Progenitor cell of endocrine pancreas (in vitro differentiated cells): Measurements from ENCODE around the gene CALY. TPM values are rescaled to one million over a fixed set of nuclear protein-coding genes. Genes with fewer than 3 reads are reported as not detected.

Experiments
- DNase-seq: peaks from one replicate; pipeline ENCODE4 v3.0.0; 2021; ENCODE audit warnings: low spot score; ENCODE audit not compliant: unreplicated experiment
- H3K27ac Mint-ChIP-seq: 2 replicates; pipeline ENCODE4 v1.8.0; 2021; ENCODE audit warnings: mild to moderate bottlenecking, moderate library complexity, mixed read lengths
- H3K27me3 Mint-ChIP-seq: 2 replicates; pipeline ENCODE4 v1.8.0; 2021; ENCODE audit warnings: mixed read lengths
- H3K36me3 Mint-ChIP-seq: 2 replicates; pipeline ENCODE4 v1.8.0; 2022; ENCODE audit warnings: mixed read lengths; ENCODE audit not compliant: insufficient read depth
- H3K4me1 Mint-ChIP-seq: 2 replicates; pipeline ENCODE4 v1.8.0; 2021; ENCODE audit warnings: low read depth, mixed read lengths
- H3K4me3 Mint-ChIP-seq: 2 replicates; pipeline ENCODE4 v1.8.0; 2021; ENCODE audit warnings: low read depth, mild to moderate bottlenecking, moderate library complexity, mixed read lengths
- H3K9me3 Mint-ChIP-seq: 2 replicates; pipeline ENCODE4 v1.8.0; 2021; ENCODE audit warnings: low read depth, mixed read lengths
- total RNA-seq: library from RNA; stranded (reverse); gene quantifications from 2 replicates; pipeline ENCODE4 v1.2.1, GENCODE V29; 2021
- TF ChIP-seq, protein P1 (sequence below): fragments of 200-600 bp; sonication (generic); IDR thresholded peaks from one replicate; pipeline ENCODE4 v1.5.0; 2021; ENCODE audit warnings: antibody characterized with exemption, mild to moderate bottlenecking; ENCODE audit not compliant: unreplicated experiment

CALY gene
- total RNA-seq, 1 donor from 2014 or later, result 2.5 TPM

DNA sequence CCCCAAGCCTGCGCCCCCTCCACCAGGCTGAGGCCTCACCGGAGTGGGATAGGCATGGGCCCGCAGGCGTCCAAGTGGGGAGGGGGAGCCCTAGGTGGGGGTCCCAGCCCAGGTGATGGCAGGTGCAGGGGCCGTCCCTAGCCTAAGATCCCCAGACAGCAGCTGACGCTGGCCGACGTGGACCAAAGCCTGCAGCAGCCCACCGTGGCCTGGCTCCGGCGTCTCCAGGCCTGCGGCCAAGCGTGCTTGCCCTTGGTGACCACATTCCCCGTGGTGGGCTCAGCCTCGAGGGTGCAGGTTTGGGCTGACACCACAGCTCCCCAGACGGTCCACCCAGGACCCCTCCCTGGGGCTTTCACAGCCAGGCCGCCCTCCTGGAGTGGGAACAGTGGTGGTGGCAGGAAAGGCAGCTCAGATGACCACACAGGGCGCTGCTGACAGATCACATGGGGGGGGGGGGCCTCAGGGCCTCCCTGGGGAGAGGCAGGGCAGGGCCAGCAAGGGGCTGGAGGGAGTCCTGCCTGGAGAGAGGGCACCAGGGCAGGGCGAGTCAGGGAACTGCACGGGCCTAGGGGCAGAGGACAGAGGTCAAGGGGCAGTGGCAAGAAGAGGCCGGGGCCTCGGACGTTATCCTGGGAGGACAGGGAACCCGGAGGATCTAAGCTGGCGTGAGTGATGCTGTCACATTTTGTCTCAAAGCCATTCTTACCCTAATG is 59.3 kb downstream of the CALY start:
- H3K4me3 Mint-ChIP-seq, result peak overlapping the region; percentile 19
- H3K36me3 Mint-ChIP-seq, result no peaks in the 10 kb centered on the region
- no peaks in the 10 kb centered on the region for H3K9me3 Mint-ChIP-seq
- peaks cover 24% of the 10 kb centered on the region for H3K4me1 Mint-ChIP-seq
- DNase-seq, result no peak
- peak overlapping the region; percentile 96 for H3K27ac Mint-ChIP-seq
- TF ChIP-seq, protein P1, sequence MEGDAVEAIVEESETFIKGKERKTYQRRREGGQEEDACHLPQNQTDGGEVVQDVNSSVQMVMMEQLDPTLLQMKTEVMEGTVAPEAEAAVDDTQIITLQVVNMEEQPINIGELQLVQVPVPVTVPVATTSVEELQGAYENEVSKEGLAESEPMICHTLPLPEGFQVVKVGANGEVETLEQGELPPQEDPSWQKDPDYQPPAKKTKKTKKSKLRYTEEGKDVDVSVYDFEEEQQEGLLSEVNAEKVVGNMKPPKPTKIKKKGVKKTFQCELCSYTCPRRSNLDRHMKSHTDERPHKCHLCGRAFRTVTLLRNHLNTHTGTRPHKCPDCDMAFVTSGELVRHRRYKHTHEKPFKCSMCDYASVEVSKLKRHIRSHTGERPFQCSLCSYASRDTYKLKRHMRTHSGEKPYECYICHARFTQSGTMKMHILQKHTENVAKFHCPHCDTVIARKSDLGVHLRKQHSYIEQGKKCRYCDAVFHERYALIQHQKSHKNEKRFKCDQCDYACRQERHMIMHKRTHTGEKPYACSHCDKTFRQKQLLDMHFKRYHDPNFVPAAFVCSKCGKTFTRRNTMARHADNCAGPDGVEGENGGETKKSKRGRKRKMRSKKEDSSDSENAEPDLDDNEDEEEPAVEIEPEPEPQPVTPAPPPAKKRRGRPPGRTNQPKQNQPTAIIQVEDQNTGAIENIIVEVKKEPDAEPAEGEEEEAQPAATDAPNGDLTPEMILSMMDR, result no peak
- H3K27me3 Mint-ChIP-seq, result no peaks in the 10 kb centered on the region

- peaks cover 24% of the 10 kb centered on the region for H3K4me1 Mint-ChIP-seq
- no peaks in the 10 kb centered on the region for H3K27me3 Mint-ChIP-seq
- no peaks in the 10 kb centered on the region for H3K36me3 Mint-ChIP-seq
- peak within 1 kb of the TSS; percentile 31 for H3K4me3 Mint-ChIP-seq
- DNase-seq, result peak; percentile 60
- TF ChIP-seq, protein P1, result no peak
- H3K27ac Mint-ChIP-seq, result peak within 1 kb of the TSS; percentile 96
- H3K9me3 Mint-ChIP-seq, result no peaks in the 10 kb centered on the region
Measured at GRCh38 chr10:133276435-133277201, 60.1 kb downstream of the CALY start, which contains the start of gene ADAM8. Gene ADAM8, minus strand, starts transcription at chr10:133276868. Its CDS starts 51 bp downstream, at chr10:133276817.

DNA sequence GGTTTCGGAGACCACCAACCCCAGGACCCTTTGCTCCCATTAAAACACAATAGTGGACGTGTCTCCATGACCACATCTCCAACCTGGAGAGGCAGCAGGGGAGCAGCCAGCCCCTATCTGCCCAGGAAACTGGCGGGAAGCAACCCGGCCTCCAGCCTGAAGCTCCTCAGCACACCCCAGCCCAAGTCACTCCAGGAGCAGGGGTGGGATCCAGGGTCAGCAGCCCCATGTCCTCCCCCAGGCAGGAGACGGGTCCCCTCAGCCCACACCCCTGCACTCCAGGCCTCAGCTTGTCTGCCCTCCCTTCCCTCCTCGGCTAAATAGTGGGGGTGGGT is 60.6 kb downstream of the CALY start:
- Mint-ChIP-seq H3K9me3 (no peaks in the 10 kb centered on the region), H3K4me3 (peak overlapping the region; percentile 31), H3K27ac (no peak overlapping the region), H3K27me3 (no peaks in the 10 kb centered on the region), H3K36me3 (no peaks in the 10 kb centered on the region), H3K4me1 (peaks cover 24% of the 10 kb centered on the region)
- TF ChIP-seq, protein P1, result no peak
- DNase-seq, result no peak

DNA sequence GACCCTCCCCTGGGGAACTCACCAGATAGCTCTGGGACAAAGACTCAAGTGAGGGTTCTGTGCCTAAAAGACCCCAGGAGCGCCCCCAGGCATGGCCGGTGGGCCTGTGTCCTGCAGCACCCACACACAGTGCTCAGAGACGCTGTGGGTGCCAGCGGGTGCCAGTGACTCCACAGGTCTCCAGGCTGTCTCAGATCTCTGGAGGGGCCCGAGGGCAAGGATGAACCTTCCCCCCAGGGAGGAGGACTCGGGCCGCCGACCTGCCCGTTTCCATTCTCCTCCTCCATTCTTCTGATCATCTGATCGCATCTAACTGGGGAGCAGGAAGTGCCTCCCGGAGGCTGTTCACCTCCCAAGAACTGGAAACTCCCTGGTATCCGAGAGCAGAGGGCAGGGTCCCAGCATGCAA is 61.0 kb downstream of the CALY start:
- Mint-ChIP-seq H3K27ac (no peak overlapping the region), H3K36me3 (no peaks in the 10 kb centered on the region), H3K27me3 (no peaks in the 10 kb centered on the region), H3K4me1 (peaks cover 24% of the 10 kb centered on the region), H3K9me3 (no peaks in the 10 kb centered on the region), H3K4me3 (peak overlapping the region; percentile 31)
- TF ChIP-seq, protein P1, result no peak
- DNase-seq, result no peak

DNA sequence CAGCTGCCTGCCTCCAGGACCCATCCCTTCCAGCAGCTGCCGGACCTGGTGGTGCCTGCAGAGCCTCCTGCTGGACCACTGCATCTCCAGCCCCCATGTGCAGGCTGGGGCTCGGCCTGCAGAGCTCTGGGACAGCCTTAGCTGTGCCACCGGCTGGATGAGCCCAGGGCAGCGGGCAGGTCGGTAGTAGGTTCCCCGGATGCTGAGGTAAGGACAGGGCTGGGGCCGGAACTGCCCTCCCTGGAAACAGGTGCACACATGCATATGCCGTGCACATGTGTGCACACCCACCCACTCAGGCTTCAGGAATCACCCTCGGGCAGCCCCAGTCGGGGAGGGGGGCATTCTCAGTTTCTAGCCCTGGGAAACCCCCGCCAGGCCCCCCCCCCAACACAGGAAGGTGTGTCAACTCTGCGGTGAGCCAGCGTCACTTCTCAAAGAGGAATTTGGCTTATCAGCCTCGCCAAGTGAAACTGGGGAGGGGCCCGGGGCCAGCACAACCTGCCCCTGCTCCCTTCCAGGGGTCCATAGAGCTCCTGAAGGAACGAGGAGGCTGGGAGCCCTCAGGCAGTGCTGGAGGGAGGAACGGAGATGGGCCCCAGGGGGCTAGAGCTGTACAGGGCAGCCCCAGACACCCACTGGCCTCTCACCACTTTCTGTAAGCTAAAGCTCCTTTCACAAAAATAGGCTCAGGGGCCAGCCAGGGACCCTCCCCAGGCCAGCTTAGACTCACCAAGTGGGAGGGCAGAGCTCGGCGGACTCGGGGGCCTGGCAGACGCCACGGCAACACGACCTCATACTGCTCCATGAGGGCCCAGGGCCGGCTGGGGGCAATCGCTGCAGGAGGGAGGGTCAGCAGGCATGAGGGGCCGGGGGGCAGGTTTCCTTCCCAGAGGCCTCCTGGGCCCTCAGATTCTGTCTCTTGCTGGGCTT is 61.7 kb downstream of the CALY start:
- H3K4me3 Mint-ChIP-seq, result no peak overlapping the region
- TF ChIP-seq, protein P1, result no peak
- no peaks in the 10 kb centered on the region for H3K27me3 Mint-ChIP-seq

More for the DNA sequence above, 61.7 kb downstream of the CALY start:
- Mint-ChIP-seq H3K36me3 (no peaks in the 10 kb centered on the region), H3K4me1 (peaks cover 24% of the 10 kb centered on the region), H3K27ac (no peak overlapping the region), H3K9me3 (no peaks in the 10 kb centered on the region)
- no peak for DNase-seq
